ENCODE data around the gene SLC37A2.

DNA sequence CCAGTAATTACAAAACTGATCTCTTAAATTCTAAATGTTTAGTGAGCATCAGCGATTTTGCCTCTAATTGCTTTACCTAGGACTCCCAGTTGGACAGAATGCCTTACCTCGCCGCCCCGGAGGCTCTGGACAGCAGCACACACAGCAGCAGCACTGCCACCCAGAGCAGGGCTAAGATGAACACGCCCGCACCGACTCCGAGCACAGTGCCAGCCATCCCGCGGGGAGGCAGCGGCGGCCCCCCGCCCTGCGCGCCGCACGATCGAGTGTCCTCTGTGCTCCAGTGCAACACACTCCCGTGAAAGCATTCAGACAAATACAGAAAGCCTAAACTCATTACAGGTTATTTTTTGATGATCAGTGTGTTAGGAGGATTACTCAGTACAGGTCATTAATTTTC is 38.9 kb downstream of the SLC37A2 start:
- TF ChIP-seq, protein P1, sequence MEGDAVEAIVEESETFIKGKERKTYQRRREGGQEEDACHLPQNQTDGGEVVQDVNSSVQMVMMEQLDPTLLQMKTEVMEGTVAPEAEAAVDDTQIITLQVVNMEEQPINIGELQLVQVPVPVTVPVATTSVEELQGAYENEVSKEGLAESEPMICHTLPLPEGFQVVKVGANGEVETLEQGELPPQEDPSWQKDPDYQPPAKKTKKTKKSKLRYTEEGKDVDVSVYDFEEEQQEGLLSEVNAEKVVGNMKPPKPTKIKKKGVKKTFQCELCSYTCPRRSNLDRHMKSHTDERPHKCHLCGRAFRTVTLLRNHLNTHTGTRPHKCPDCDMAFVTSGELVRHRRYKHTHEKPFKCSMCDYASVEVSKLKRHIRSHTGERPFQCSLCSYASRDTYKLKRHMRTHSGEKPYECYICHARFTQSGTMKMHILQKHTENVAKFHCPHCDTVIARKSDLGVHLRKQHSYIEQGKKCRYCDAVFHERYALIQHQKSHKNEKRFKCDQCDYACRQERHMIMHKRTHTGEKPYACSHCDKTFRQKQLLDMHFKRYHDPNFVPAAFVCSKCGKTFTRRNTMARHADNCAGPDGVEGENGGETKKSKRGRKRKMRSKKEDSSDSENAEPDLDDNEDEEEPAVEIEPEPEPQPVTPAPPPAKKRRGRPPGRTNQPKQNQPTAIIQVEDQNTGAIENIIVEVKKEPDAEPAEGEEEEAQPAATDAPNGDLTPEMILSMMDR (IDR thresholded peaks at IDR 0.05): no peak
- TF ChIP-seq RFX5 (IDR thresholded peaks at IDR 0.05; ENCODE audit: low read length): no peak
- no peak for TF ChIP-seq RAD21 (IDR thresholded peaks at IDR 0.05; ENCODE audit: low read length)
- TF ChIP-seq POLR2AphosphoS5 (IDR thresholded peaks at IDR 0.05; ENCODE audit: low read depth, low read length): no peak
- TF ChIP-seq JUND (IDR thresholded peaks at IDR 0.05): no peak
- TF ChIP-seq, protein P2, sequence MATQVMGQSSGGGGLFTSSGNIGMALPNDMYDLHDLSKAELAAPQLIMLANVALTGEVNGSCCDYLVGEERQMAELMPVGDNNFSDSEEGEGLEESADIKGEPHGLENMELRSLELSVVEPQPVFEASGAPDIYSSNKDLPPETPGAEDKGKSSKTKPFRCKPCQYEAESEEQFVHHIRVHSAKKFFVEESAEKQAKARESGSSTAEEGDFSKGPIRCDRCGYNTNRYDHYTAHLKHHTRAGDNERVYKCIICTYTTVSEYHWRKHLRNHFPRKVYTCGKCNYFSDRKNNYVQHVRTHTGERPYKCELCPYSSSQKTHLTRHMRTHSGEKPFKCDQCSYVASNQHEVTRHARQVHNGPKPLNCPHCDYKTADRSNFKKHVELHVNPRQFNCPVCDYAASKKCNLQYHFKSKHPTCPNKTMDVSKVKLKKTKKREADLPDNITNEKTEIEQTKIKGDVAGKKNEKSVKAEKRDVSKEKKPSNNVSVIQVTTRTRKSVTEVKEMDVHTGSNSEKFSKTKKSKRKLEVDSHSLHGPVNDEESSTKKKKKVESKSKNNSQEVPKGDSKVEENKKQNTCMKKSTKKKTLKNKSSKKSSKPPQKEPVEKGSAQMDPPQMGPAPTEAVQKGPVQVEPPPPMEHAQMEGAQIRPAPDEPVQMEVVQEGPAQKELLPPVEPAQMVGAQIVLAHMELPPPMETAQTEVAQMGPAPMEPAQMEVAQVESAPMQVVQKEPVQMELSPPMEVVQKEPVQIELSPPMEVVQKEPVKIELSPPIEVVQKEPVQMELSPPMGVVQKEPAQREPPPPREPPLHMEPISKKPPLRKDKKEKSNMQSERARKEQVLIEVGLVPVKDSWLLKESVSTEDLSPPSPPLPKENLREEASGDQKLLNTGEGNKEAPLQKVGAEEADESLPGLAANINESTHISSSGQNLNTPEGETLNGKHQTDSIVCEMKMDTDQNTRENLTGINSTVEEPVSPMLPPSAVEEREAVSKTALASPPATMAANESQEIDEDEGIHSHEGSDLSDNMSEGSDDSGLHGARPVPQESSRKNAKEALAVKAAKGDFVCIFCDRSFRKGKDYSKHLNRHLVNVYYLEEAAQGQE (IDR thresholded peaks at IDR 0.05; ENCODE audit: low read depth, low read length): no peak
- TF ChIP-seq, protein P3, sequence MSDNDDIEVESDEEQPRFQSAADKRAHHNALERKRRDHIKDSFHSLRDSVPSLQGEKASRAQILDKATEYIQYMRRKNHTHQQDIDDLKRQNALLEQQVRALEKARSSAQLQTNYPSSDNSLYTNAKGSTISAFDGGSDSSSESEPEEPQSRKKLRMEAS (IDR thresholded peaks at IDR 0.05; ENCODE audit: low read depth): no peak
- TF ChIP-seq, protein P4, sequence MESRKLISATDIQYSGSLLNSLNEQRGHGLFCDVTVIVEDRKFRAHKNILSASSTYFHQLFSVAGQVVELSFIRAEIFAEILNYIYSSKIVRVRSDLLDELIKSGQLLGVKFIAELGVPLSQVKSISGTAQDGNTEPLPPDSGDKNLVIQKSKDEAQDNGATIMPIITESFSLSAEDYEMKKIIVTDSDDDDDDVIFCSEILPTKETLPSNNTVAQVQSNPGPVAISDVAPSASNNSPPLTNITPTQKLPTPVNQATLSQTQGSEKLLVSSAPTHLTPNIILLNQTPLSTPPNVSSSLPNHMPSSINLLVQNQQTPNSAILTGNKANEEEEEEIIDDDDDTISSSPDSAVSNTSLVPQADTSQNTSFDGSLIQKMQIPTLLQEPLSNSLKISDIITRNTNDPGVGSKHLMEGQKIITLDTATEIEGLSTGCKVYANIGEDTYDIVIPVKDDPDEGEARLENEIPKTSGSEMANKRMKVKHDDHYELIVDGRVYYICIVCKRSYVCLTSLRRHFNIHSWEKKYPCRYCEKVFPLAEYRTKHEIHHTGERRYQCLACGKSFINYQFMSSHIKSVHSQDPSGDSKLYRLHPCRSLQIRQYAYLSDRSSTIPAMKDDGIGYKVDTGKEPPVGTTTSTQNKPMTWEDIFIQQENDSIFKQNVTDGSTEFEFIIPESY (IDR thresholded peaks at IDR 0.05; ENCODE audit: borderline replicate concordance, low read depth): no peak

Data from SK-N-SH (cell line).